ENCODE results near the gene ERF. TPM values are rescaled to one million over a fixed set of nuclear protein-coding genes. Genes with fewer than 3 reads are reported as not detected.
A peak's percentile ranks its signal among the peaks of the same experiment; 100 is the strongest.

ERF gene
- total and polyA plus RNA-seq, 10 of the 15 experiments (the other 5 are each of a cell fraction or from before 2014, with no cell fraction given): 0.02 to 51.8 (median 14.4) TPM

- TF ChIP-seq REST (IDR thresholded peaks at IDR 0.05; ENCODE audit: low read depth, low read length) (no peak), ZNF24 (IDR thresholded peaks at IDR 0.05) (no peak), RBBP5 (conservative IDR thresholded peaks at IDR 0.05) (no peak), TARDBP (IDR thresholded peaks at IDR 0.05; ENCODE audit: borderline replicate concordance) (no peak), TAF1 (IDR thresholded peaks at IDR 0.05; ENCODE audit: borderline replicate concordance, low read depth, low read length) (peak; percentile 21; the same call in 1 of the 2 replicates), CEBPB (IDR thresholded peaks at IDR 0.05; ENCODE audit: borderline replicate concordance in 1 of 2, low read depth in 2 of 2, low read length in 2 of 2) (no peak), E2F4 (IDR thresholded peaks at IDR 0.05; ENCODE audit: low read depth, low read length) (no peak), KDM1A (IDR thresholded peaks at IDR 0.05; ENCODE audit: borderline replicate concordance) (no peak), NR2C1 (IDR thresholded peaks at IDR 0.05) (peak; percentile 52), PAX5 (IDR thresholded peaks at IDR 0.05; ENCODE audit: borderline replicate concordance, low read depth, low read length) (peak; percentile 74; the same call in 1 of the 2 replicates)
Measured at GRCh38 chr19:42283188-42284065, 28.5 kb upstream of the ERF start (continued).
